Choroid plexus epithelial cell (primary cell): ENCODE measurements around the gene ZBTB7C.

ENCODE experiments used
- DNase-seq: peaks from one replicate; pipeline ENCODE4 v3.0.0-alpha.2; 2010; ENCODE audit warnings: low read depth
- H3K4me3 ChIP-seq: 2 replicates; pipeline ENCODE4 v1.5.1; 2011; ENCODE audit warnings: low read depth, mild to moderate bottlenecking, control low read depth, low read length, moderate library complexity
- TF ChIP-seq, protein P1 (sequence below): conservative IDR thresholded peaks from 2 replicates; pipeline ENCODE4 v1.5.1; 2011; ENCODE audit warnings: low read depth, mild to moderate bottlenecking, control low read depth, inconsistent platforms, low read length, moderate library complexity

Gene ZBTB7C

DNA sequence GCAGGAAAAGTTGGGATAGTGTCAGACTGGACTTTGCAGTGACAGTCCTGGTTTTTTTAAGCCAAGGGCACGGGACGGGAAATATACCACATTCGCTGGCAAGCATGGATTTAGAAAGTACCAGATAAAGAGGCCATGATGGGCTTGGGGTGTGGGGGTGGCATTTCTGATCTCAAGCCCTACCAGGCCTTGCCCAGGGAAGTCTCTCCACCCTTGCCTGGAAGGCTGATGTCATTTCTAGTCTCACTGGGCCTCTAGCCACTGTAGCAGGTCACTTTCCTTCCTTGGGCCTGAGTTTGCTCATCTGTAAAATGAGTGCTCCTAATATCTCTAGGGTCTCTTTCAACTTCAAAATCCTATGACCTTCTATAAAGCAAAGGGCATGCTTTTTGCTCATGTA, 1.8 kb downstream of the ZBTB7C start:
- TF ChIP-seq, protein P1, sequence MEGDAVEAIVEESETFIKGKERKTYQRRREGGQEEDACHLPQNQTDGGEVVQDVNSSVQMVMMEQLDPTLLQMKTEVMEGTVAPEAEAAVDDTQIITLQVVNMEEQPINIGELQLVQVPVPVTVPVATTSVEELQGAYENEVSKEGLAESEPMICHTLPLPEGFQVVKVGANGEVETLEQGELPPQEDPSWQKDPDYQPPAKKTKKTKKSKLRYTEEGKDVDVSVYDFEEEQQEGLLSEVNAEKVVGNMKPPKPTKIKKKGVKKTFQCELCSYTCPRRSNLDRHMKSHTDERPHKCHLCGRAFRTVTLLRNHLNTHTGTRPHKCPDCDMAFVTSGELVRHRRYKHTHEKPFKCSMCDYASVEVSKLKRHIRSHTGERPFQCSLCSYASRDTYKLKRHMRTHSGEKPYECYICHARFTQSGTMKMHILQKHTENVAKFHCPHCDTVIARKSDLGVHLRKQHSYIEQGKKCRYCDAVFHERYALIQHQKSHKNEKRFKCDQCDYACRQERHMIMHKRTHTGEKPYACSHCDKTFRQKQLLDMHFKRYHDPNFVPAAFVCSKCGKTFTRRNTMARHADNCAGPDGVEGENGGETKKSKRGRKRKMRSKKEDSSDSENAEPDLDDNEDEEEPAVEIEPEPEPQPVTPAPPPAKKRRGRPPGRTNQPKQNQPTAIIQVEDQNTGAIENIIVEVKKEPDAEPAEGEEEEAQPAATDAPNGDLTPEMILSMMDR, result no peak
- H3K4me3 ChIP-seq, result no peak overlapping the region
- DNase-seq, result no peak

DNA sequence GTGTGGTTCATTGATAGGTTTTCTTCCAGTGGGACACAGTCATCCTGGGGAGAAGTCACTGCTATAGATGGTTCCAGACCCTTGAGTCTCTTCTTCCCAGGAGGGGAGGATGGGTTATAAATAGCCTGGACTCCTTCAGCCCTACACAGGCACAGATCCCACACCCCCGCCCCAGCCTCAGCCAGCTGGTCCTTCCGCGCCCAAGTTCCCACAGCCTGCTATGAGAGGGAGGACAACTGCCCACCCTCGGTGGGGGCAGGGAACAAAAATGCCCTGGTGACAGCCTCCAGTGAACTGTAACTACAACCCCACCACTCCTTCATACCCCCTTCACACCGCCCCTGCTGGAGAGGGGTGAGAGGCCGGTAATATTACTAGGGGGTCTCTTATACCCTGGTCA, 3.2 kb downstream of the ZBTB7C start:
- DNase-seq, result no peak
- H3K4me3 ChIP-seq, result no peak overlapping the region
- TF ChIP-seq, protein P1, result no peak

DNA sequence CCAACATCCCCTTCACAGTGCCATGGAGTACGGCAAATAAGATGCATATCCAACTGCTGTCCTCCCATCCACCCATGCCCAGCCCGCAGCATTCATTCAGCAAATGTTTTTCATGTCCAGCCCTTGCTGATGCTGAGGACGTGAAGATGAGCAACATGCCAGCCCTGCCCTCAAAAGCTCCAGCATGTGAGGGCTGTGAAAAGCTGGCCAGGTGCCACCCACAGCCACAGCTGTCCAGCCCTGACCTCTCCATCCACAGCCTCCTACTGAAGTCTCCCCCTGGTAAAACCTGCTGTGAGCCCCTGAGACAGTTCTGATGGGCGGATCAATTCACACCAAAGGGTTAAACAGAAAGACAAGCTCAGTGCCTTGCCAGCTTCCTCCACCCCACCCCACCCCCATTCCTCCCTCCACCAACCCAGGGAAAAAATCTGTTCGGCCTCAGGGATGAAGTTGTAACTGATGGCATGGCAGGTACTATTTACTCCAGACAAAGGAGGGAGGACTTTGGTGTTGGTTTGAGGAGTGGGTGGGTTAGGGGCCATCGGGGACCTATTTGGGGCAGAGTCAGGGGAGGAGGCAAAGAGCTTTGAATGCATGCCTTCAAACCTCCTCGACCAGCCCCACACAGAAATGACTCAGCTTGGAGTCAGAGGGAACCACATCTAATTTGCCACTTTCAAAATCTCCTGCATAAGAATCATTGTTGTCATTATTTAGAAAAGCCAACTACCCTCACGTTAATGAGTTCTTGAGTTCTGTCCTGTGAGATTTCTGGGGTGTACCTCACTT, 4.3 kb downstream of the ZBTB7C start:
- no peak for DNase-seq
- no peak overlapping the region for H3K4me3 ChIP-seq
- TF ChIP-seq, protein P1, result no peak

DNA sequence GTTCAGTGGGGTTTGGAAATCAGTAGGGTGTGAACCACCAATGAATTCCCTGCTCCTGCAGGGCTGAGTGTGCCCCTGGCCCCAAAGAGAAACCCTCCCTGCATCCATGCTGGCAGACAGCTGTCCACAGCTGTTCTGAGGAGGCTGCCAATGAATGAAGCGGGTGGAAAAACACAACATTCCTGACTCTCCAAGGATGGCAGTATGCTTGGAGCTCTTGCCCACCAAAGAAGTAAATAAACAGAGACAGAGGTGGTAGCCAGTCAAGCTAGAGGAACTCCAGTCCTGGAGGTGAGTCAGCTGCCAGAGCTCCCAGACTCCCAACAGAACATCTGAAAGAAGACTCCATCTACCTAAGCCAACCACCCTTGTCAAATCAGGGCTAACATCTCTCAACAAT, 6.2 kb downstream of the ZBTB7C start:
- TF ChIP-seq, protein P1, result no peak
- no peak for DNase-seq

DNA sequence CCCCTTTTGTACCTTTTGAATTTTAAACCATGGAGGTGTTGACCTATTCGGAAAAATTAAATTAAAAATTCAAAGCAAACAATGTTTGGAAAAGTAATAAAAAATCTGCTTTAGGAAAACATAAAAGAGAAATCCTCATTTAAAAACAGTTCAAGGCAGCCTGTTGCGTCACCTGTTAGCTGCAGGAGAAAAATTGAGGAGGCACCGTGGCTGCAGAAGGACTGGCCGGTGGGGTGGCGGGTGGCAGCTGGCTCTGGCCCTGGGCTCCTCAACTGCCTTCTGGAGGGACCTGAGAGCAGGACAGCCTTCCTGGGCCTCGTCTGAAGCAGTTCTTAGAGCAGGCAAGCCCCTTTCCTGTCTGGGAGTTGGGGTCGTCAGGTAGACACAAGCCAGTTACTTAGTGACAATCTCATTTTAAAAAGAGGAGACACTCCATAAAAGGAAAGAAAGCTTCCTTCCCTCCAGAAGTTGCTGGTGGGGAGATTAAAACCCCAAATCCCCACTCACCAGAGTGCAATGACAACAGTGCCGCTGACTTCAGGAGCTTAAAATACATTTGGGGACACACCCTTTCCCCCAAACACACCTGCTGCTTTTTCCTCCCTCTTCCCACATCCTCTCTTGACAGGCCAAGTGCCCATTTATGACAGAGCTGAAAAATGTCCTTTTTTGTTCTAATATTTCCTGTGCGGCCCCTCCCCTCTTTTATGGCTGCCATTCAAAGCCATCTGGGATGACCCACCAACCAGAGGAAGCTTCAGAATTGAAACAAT, 9.7 kb downstream of the ZBTB7C start:
- TF ChIP-seq, protein P1, result no peak
- DNase-seq, result no peak
- no peak overlapping the region for H3K4me3 ChIP-seq

More for the DNA sequence above, 6.2 kb downstream of the ZBTB7C start:
- no peak overlapping the region for H3K4me3 ChIP-seq

DNA sequence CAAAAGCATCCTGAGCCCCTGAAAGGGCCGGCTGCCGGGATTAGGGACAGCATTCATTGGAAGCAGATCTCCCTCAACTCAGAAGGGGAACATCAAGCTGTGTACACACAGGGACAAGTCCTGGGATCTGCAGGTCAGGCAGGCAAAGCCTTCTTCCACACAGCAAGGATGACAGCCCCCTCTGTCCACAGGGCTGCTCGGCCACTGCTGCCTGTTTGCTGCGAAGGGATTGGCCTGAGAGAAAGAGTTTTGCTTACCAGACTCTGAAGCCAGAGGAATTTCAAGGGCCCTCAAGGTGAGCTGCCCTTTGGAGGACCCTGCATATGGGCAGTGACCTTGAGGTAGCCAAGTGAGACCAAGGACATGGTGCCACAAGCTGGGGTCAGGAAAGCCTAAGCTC, 11.1 kb downstream of the ZBTB7C start:
- H3K4me3 ChIP-seq, result no peak overlapping the region
- TF ChIP-seq, protein P1, result no peak
- DNase-seq, result no peak

DNA sequence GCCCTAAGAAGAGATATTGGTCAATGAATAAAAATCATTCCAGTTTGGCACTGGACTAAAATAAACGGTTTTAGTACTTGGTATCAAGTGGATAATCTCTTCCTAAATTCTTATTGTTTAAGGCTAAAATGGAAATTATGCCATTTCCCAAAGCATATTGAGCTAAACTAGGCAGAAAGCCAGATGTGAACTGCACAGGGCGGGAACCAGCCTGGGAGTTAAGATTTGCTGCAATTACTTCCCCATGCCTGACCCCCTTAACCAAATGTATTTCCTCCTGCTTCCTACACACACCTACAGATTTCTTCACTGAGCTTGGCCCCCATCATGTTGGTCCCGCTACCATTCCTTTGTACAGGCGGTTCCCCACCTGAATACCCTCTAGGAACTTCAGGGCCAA, 12.2 kb downstream of the ZBTB7C start:
- H3K4me3 ChIP-seq, result no peak overlapping the region
- TF ChIP-seq, protein P1, result no peak
- DNase-seq, result no peak
